HG02973 (cell line): ENCODE results near the gene SYNCRIP.
"Not testable (repeated sequence)": the region's sequence is repeated elsewhere in the genome, so short reads cannot be mapped to it uniquely, and the experiment has no call there.

Experiments
- ATAC-seq: cut with Tn5 transposase; IDR thresholded peaks from one replicate; pipeline ENCODE4 v1.9.1; 2021; ENCODE audit warnings: moderate library complexity; ENCODE audit not compliant: unreplicated experiment

Gene SYNCRIP

GRCh38 chr6:85642774-85643536 lies at the start of gene SYNCRIP:
Gene SYNCRIP, minus strand, starts transcription at chr6:85642886. Its CDS starts 1,447 bp downstream, at chr6:85641439.
- peak; percentile 74 for ATAC-seq

- no peak for ATAC-seq
Measured at GRCh38 chr6:85691478-85691877, 48.8 kb upstream of the SYNCRIP start.

- ATAC-seq = no peak
Measured at GRCh38 chr6:85690071-85690470, 47.4 kb upstream of the SYNCRIP start.

DNA sequence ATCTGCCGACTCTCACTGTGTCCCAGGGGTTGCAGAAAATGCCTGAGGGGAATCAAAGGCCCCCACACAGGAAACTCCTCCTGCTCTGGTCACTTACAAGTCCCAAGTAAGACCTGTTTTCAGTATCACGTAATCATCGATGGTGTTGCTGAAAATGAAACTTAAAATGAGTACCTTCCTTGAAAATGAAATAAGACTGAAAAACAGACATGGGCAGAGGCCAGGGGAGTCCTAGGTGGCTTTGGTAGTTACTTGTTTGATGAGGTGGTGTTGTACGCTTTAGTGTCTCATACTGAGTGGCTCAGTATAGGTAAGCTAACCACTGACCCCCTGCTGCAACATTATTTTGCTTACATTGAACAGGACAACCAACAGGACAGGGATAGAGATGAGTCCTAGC lies 43.0 kb upstream of the SYNCRIP start:
- ATAC-seq = peak; percentile 94

DNA sequence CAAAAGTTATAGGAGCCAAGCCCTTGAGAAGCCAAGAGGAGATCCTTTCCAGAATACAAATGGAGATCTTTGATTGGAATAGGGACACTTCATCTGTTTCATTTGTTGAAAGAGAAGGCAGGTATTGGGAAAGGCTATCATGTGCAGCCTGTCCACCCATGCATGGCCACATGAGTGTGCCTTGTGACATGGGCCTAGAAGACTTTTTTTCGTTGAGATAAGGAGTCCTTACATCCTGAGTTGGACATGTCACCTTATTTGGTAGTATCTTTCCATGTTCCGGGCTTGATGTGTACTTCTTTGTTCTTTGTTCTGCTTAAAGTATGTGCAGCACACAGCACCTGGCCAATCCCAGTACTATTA lies 42.1 kb upstream of the SYNCRIP start:
- no peak for ATAC-seq

- ATAC-seq = no peak
Measured at GRCh38 chr6:85684133-85684808, 41.6 kb upstream of the SYNCRIP start.

DNA sequence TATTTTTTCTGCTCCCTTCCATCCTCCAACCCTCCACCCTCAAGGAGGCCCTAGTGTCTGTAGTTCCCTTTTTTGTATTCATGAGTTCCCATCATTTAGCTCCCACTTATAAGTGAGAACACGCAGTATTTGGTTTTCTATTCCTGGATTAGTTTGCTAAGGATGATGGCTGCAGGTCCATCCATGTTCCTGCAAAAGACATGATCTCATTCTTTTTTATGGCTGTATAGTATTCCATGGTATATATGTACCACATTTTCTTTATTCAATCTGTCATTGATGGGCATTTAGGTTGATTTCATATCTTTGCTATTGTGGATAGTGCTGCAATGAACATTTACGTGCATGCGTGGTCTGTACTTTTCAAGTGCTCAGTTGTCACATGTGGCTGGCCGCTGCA lies 39.2 kb upstream of the SYNCRIP start:
- ATAC-seq = not testable (repeated sequence)

DNA sequence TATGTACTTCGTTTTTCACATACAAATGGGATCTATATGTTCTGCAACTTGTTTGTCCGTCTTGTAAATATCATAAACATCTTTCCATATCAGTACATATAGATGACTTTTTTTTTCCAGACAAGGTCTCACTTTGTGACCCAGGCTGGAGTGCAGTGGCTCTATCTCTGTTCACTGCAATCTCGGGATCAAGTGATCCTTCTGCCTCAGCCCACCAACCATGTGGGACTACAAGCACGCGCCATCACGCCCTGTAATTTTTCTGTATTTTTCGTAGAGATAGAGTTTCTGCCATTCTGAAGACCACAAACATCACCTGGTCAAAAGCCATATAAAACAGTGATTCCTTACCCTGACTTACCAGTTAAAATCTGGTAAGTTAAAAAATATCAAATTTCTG lies 37.7 kb upstream of the SYNCRIP start:
- ATAC-seq = no peak

- no peak for ATAC-seq
Measured at GRCh38 chr6:85679445-85680123, 36.9 kb upstream of the SYNCRIP start.

GRCh38 chr6:85678602-85679444 lies 36.1 kb upstream of the SYNCRIP start:
- peak; percentile 85 for ATAC-seq

GRCh38 chr6:85678026-85678601 lies 35.4 kb upstream of the SYNCRIP start:
- no peak for ATAC-seq

- ATAC-seq = no peak
Measured at GRCh38 chr6:85677234-85677956, 34.7 kb upstream of the SYNCRIP start.

GRCh38 chr6:85676086-85676729 lies 33.5 kb upstream of the SYNCRIP start:
- no peak for ATAC-seq

DNA sequence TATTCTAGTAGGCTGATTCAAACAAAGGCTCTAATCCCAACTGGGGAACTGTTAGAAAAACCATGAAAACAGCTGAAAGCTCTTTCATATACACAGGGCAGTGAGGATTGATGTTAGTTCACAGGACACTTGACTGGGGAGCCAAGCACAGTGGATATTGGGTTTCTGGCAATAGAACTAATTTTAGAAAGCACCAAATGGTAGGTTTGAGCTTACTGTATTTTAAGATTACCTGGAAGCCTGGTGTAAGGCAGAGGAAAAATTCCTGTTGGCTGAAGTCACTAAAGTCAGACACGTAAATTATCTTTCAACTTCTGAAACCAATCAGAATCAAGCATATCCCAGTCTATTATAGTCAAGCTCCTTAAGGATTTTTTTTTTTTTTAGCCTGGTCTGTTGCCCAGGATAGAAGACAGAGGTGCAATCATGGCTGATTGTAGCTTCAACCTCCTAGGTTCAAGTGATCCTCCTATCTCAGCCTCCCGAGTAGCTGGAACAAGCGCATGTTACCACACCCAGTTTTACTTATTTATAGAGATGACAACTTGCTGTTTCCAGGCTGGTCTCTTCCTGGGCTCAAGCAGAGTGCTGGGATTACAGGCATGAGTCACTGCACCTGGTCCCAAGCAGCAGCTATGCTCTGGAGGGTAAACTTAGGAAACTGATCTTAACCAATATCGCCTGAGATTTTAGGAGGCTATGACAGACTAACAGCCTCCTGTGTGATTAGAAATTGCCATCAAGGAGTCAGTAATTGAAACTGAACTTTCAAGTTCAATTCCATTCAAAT lies 32.5 kb upstream of the SYNCRIP start:
- ATAC-seq = no peak

DNA sequence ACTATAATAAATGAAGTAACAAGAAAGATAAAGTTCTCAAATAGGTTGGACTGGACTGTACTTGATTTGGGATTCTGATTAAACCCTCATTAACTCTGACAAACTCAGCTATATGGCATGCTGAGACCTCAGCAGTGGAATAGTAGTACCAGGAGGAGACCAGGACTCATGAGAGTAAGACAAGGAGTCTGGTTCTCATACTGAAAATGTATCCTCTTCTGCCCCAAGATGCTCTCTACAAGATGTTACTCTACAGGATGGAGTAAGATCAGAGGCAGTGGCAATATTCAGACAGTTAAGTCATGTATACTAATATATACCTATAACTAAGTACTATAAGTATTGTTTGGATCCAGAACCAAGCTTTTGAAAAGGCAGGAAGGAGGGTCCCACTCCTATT lies 31.9 kb upstream of the SYNCRIP start:
- no peak for ATAC-seq

DNA sequence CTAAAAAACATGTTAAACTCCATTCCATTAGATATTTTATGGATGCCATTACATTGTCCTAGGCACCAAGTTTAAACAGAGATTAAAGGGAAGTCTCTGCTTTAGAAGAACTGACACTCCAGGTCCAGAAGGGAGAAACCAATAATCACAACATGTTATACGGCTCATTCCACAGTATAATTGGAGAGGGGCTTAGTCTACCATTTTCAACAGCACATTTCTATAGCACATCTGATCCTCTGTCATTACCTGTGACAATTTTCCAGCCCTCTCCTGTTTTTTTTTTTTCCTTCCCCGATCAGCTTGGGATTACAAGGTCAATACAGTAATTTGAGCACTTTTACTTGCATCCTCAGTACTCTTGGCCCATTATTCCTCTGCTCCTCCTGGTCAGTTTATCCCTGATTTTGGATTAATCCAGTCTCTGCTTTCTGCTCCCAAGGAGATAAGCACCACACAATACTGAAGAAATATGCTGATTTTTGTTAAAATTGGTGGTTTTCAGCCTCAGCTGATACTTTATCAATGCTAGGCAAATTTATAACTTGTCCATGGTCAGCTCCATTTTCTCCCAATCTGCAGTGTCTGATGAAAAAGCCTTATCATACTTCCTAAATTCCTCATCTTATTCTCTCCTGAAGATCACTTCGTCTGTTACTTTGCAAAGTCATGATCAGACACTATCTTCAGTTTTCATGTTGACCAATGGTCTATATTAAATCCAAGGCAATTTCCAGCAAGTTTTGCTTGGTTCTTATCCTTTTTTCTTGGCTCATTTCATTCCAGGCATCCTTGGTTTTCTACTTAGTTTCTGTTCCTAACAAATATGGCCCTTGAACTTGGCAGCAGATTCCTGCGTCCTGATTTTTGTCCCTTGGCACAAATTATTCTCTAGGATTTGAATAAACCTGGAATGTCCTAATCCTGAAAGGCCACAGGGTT lies 30.8 kb upstream of the SYNCRIP start:
- ATAC-seq = no peak

- ATAC-seq = no peak
Measured at GRCh38 chr6:85672623-85673022, 29.9 kb upstream of the SYNCRIP start.

GRCh38 chr6:85672050-85672449 lies 29.4 kb upstream of the SYNCRIP start:
- ATAC-seq = no peak
